Cardiac fibroblast (primary cell): ENCODE results near the gene SPDYE4.

Source experiments
- DNase-seq, 2 donors: peaks; one replicate each; pipeline versions ENCODE4 v3.0.0 to v3.0.0-alpha.2; 2010; ENCODE audit warnings: low read depth in 2 of 2
- H3K4me3 ChIP-seq, 2 donors: replicated peaks in 1 of 2; 1 replicate in 1 of 2; 2 replicates in 1 of 2; pipeline ENCODE4 v1.5.1; 2011; ENCODE audit warnings: low read depth in 2 of 2, low read length in 2 of 2, mild to moderate bottlenecking in 2 of 2, moderate library complexity in 1 of 2
- TF ChIP-seq, protein P1 (sequence below): IDR thresholded peaks from one replicate; pipeline ENCODE4 v1.5.1; 2011; ENCODE audit warnings: low read depth, mild to moderate bottlenecking, low read length, inconsistent platforms

SPDYE4 gene

DNA sequence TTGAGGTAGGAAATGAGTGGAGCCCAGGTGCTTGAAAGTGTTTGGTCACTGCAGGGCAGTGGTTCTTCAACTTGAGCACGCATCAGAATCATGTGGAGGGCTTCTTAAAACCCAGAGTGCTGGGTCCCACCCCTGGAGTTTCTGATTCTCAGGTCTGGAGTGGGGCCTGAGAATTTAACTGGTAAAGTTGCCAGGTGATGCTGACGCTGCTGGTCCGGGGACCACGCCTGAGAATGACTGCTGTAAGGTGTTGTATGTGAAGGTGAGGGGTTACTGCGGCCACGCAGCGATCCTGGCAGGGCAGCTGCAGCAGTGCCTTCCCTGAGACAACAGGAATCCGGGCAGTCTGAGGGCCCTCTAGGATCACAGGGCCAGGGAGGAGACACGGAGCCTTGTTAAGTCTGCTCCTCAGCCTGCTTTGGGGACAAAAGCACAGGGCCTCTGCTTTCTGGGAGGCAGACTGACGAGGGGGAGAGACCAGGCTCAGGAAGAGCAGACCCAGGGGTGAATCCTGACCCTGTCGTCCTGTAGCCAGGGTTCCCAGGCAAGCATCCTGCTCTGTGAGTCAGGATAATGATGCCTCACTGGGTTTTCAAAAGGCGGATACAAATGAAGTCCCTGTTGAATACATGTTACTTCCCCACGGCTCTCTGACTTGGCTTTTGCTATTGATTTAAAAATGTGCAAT lies 30.0 kb downstream of the SPDYE4 start:
- H3K4me3 ChIP-seq, result no peak overlapping the region
- peak in 1 of 2 donors; percentile 18 for DNase-seq
- TF ChIP-seq, protein P1, sequence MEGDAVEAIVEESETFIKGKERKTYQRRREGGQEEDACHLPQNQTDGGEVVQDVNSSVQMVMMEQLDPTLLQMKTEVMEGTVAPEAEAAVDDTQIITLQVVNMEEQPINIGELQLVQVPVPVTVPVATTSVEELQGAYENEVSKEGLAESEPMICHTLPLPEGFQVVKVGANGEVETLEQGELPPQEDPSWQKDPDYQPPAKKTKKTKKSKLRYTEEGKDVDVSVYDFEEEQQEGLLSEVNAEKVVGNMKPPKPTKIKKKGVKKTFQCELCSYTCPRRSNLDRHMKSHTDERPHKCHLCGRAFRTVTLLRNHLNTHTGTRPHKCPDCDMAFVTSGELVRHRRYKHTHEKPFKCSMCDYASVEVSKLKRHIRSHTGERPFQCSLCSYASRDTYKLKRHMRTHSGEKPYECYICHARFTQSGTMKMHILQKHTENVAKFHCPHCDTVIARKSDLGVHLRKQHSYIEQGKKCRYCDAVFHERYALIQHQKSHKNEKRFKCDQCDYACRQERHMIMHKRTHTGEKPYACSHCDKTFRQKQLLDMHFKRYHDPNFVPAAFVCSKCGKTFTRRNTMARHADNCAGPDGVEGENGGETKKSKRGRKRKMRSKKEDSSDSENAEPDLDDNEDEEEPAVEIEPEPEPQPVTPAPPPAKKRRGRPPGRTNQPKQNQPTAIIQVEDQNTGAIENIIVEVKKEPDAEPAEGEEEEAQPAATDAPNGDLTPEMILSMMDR, result no peak

DNA sequence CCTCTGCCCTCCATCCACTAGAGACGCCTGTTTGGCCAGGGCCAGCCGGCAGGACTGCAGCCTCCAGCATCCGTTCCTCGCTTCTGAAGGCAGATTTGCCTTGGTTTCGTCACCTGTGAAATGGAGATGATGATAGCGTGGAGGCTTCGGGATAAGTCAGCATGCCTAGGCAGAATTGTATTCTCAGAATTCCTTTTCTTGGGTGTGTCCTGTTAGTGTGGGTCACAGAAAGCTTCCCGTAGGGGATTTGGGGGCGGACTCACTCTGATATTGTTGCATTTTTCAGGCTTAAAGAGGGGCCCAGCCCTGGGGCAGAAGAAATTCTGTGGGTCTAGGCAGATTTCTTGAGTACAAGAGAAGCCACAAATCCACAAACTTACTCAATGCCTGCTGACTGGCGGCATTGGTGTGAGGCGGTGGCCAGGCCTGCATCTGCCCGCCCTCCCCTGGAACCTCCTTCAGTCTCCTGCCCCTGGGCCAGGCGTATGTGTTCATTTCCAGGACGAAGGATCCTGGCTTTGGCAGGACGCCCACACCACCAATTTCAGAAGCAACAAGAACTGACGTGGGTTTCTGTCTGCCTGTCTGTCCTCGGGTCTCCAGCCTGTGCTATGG lies 31.3 kb downstream of the SPDYE4 start:
- H3K4me3 ChIP-seq, result no peak overlapping the region
- TF ChIP-seq, protein P1, result no peak
- DNase-seq, result peak in 1 of 2 donors; percentile 88

DNA sequence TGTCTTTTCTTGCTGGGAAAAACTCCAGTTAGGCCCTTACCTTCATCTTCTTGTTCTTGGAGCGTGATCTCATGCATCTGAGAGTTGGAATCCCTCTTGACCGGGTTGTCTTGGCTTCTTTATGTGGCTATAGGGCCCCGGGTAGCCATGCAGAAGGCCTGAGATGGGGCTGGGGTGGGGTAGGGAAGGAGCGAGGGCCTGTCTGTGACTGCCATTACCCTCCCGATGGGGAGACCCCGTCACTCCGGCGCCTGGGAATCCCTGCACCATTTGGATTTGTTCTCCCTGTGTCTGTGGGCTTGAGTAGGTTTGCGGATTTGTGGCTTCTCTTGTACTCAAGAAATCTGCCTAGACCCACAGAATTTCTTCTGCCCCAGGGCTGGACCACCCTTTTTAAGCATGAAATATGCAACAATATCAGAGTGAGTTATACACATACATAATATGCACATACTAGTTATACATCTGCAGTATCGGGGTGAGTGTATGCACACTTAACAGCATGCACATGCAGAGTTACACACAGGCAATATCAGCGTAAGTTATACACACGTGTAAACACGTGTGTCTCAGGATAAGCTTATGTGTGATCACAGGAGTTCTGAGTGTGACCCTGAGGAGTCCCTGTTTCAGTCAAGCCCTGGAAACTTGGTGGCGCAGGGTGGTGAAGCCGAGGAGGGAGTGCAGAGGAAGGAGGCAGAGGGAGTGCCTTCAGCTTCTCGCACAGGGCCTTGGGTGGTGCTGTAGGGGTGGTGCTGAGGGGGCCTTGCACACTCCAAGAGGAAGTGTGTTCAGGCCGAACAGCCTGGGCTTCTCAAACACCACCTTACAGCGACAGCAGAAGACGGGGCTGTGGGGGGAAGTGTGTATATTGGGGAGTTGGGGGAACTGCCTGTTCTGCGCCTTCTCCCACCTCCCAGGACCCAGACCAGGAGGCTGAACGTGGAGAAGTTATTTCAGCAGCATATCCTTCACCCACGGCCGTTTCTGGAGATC lies 32.2 kb downstream of the SPDYE4 start:
- DNase-seq, result no peak
- no peak overlapping the region for H3K4me3 ChIP-seq
- TF ChIP-seq, protein P1, result no peak

DNA sequence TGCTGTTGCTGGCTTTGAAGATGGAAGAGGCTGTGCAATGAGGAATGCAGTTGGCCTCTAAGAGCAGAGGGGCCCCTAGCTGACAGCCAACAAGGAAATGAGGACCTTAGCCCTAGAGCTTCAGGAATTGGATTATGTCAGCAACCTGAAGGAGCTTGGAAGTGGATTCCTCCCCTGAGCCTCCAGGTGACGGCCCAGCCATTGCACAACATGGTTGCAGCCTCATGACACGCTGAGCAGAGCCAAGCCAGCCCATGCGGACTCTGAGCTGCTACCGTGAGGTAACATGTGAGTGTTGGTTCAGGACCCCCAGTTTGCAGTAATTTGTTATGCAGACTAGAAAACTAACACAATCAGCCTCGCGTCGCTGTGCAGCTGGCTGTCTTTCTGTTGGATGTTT lies 33.9 kb downstream of the SPDYE4 start:
- TF ChIP-seq, protein P1, result no peak
- DNase-seq, result no peak

DNA sequence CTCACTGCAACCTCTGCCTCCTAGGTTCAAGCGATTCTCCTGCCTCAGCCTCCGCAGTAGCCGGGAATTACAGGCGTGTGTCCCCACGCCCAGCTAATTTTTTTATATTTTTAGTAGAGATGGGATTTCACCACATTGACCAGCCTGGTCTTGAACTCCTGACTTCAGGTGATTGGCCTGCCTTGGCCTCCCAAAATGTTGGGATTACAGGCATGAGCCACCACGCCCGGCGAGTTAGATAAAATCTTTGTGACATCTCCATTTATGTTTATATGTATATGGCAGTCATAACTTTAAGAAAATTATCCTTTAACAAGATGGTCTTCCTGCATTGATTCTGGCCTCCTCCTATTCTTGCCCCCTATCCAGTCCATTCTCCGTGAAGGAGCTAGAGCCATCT lies 37.8 kb downstream of the SPDYE4 start:
- no peak overlapping the region for H3K4me3 ChIP-seq
- TF ChIP-seq, protein P1, result no peak
- no peak for DNase-seq

More for the DNA sequence above, 33.9 kb downstream of the SPDYE4 start:
- H3K4me3 ChIP-seq, result no peak overlapping the region

DNA sequence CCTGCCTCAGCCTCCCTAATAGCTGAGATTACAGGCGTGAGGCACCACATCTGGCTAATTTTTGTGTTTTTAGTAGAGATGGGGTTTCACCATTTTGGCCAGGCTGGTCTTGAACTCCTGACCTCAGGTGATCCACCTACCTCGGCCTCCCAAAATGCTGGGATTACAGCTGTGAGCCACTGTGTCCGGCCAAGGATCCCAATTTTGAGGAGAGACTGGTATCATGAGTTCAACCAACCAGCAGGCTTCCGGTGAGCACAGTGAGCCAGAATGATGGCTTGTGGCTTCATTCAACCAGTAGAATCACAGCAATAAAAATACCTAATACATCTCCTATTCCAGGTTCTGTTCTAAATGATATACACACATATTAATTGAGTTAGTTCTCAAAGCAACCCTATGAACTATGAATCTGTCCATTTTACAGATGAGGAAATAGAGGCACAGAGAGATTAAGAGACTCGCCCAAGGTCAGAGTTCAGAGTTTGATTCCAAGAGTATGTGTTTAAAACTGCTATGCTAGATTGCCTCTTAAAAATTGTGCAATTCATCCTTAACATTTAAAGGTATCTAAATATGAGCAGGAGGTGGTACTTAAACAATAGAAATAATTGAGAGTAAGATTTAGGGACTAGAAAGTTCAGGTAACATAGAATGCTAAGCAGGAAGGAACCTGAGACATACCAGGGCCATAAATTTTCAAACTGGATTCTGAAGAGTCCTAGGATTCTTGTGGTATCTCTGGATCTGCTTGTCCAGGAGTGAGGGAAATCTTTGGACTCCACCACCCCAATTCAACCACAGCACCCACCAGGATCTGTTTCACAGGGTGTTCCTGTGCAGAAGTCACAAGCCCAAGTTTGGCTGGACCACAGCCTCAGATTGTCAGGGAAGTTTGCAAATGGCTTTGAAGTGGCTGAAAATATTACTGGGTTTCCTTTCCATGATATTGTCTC lies 38.8 kb downstream of the SPDYE4 start:
- DNase-seq, result no peak
- no peak overlapping the region for H3K4me3 ChIP-seq
- TF ChIP-seq, protein P1, result no peak
